ENCODE measurements around the gene MSL1. TPM values are rescaled to one million over a fixed set of nuclear protein-coding genes. Genes with fewer than 3 reads are reported as not detected.

The MSL1 gene
- total RNA-seq, 1 donor from 2014 or later: 39.8 TPM

- no peaks in the 10 kb centered on the region for H3K27me3 ChIP-seq (ENCODE audit: low read depth)
- peak overlapping the region; percentile 66 for H3K4me3 ChIP-seq
- intact Hi-C loops (cut with micrococcal nuclease): no loop called here
- no peaks in the 10 kb centered on the region for H3K9me3 ChIP-seq (replicated peaks)
- H3K4me1 ChIP-seq: peaks cover 52% of the 10 kb centered on the region
- no peak for DNase-seq
- peak overlapping the region; percentile 100 for H3K27ac ChIP-seq (replicated peaks)
- H3K36me3 ChIP-seq: no peaks in the 10 kb centered on the region
- no peak for TF ChIP-seq CTCF (IDR thresholded peaks at IDR 0.05; ENCODE audit: borderline replicate concordance)
These were observed 7.9 kb upstream of the MSL1 start for GRCh38 chr17:40113907-40114245.

GRCh38 chr17:40115101-40115436, 6.7 kb upstream of the MSL1 start:
- H3K27me3 ChIP-seq (ENCODE audit: low read depth): no peaks in the 10 kb centered on the region
- DNase-seq: no peak
- peaks cover 42% of the 10 kb centered on the region for H3K4me1 ChIP-seq
- no peak for TF ChIP-seq CTCF (IDR thresholded peaks at IDR 0.05; ENCODE audit: borderline replicate concordance)
- H3K27ac ChIP-seq (replicated peaks): no peak overlapping the region
- H3K4me3 ChIP-seq: no peak overlapping the region
- intact Hi-C loops (cut with micrococcal nuclease): no loop called here
- H3K9me3 ChIP-seq (replicated peaks): no peaks in the 10 kb centered on the region
- H3K36me3 ChIP-seq: no peaks in the 10 kb centered on the region

GRCh38 chr17:40122136-40122998, 596 bp downstream of the MSL1 start:
- Histone ChIP-seq H3K27ac (replicated peaks) (peak overlapping the region; percentile 94), H3K36me3 (peaks cover 13% of the 10 kb centered on the region), H3K4me1 (peaks cover 59% of the 10 kb centered on the region), H3K9me3 (replicated peaks) (no peaks in the 10 kb centered on the region), H3K4me3 (peak overlapping the region; percentile 98), H3K27me3 (ENCODE audit: low read depth) (no peaks in the 10 kb centered on the region)
- intact Hi-C loops (cut with micrococcal nuclease): no loop called here
- TF ChIP-seq CTCF (IDR thresholded peaks at IDR 0.05; ENCODE audit: borderline replicate concordance): peak; percentile 32
- peak; percentile 61 for DNase-seq

GRCh38 chr17:40122999-40123810, 1.4 kb downstream of the MSL1 start:
- no peaks in the 10 kb centered on the region for H3K27me3 ChIP-seq (ENCODE audit: low read depth)
- H3K36me3 ChIP-seq: peaks cover 22% of the 10 kb centered on the region
- H3K4me1 ChIP-seq: peaks cover 59% of the 10 kb centered on the region
- H3K9me3 ChIP-seq (replicated peaks): no peaks in the 10 kb centered on the region
- peak overlapping the region; percentile 98 for H3K4me3 ChIP-seq
- no peak for TF ChIP-seq CTCF (IDR thresholded peaks at IDR 0.05; ENCODE audit: borderline replicate concordance)
- peak; percentile 45 for DNase-seq
- intact Hi-C loops (cut with micrococcal nuclease): no loop called here
- peak overlapping the region; percentile 94 for H3K27ac ChIP-seq (replicated peaks)

- TF ChIP-seq CTCF (IDR thresholded peaks at IDR 0.05; ENCODE audit: borderline replicate concordance): no peak
- intact Hi-C loops (cut with micrococcal nuclease): no loop called here
- H3K4me3 ChIP-seq: peak overlapping the region; percentile 98
- no peaks in the 10 kb centered on the region for H3K9me3 ChIP-seq (replicated peaks)
- H3K4me1 ChIP-seq: peaks cover 59% of the 10 kb centered on the region
- peaks cover 27% of the 10 kb centered on the region for H3K36me3 ChIP-seq
- DNase-seq: no peak
- peak overlapping the region; percentile 94 for H3K27ac ChIP-seq (replicated peaks)
- no peaks in the 10 kb centered on the region for H3K27me3 ChIP-seq (ENCODE audit: low read depth)
These were observed 2.0 kb downstream of the MSL1 start for GRCh38 chr17:40123811-40124114.
